HCT116 (cell line): ENCODE measurements around the gene IRGQ. TPM values are rescaled to one million over a fixed set of nuclear protein-coding genes. Genes with fewer than 3 reads are reported as not detected.

ENCODE experiments used
- ATAC-seq: fragments of 200-7000 bp; cut with Tn5 transposase; 2 replicates; pipeline ENCODE4 v1.9.1; 2020; ENCODE audit warnings: mild to moderate bottlenecking, moderate library complexity
- BruUV-seq: library from RNA; stranded (reverse); fragments of 400-500 nt; replicated peaks from 2 replicates; lab custom pipeline; 2021; lab: Mats Ljungman, UMichigan
- CTCF ChIA-PET: fragments of 300-600 bp; sonication (Branson Sonifier 250); formaldehyde crosslinking; loops from one replicate; lab custom pipeline; 2021; ENCODE audit warnings: antibody characterized with exemption; lab: Charles Lee
- POLR2A ChIA-PET: fragments of 300-600, 350-600 bp; sonication (Branson Sonifier 250); formaldehyde crosslinking; loops from one replicate; lab custom pipeline; 2021; ENCODE audit warnings: antibody characterized with exemption; lab: Charles Lee
- RAD21 ChIA-PET, 2 experiments: fragments of 300-600 bp; sonication (Branson Sonifier 250); formaldehyde crosslinking; loops; one replicate each; lab custom pipeline; 2023; ENCODE audit warnings: low total read pairs in 2 of 2; ENCODE audit not compliant: uncharacterized antibody in 2 of 2, unreplicated experiment in 2 of 2, low non-redundant PET in 1 of 2; lab: Charles Lee
- DNase-seq: peaks from one replicate; pipeline ENCODE4 v3.0.0-alpha.2; 2010; ENCODE audit warnings: low read depth, low spot score
- H2AFZ ChIP-seq: fragments of 200-600 bp; shearing (Covaris generic), sonication (generic); 2 replicates; pipeline ENCODE4 v1.6.1; 2017; ENCODE audit warnings: low read depth, mixed run types, mixed read lengths, antibody characterized with exemption, low read length; ENCODE audit not compliant: poor library complexity, severe bottlenecking
- H3K27ac ChIP-seq: 2 replicates; pipeline ENCODE4 v1.5.1; 2012; ENCODE audit warnings: low read depth, low read length
- H3K27me3 ChIP-seq: fragments of 200-600 bp; sonication (generic); 2 replicates; pipeline ENCODE4 v1.6.1; 2016; ENCODE audit warnings: mixed run types, low read length, mixed read lengths; ENCODE audit not compliant: insufficient read depth
- H3K36me3 ChIP-seq, 2 experiments: fragments of 200-500 bp in 1 of 2; fragments of 200-600 bp in 1 of 2; sonication (Bioruptor generic) in 1 of 2; sonication (generic) in 1 of 2; 2 replicates each; pipeline versions ENCODE4 v1.5.1 to v1.6.1; 2014 to 2016; ENCODE audit warnings: low read length in 2 of 2, inconsistent platforms in 1 of 2, mixed read lengths in 1 of 2, mixed run types in 1 of 2; ENCODE audit not compliant: insufficient read depth in 2 of 2, control insufficient read depth in 1 of 2
- H3K4me1 ChIP-seq, 2 experiments: fragments of 200-600 bp in 1 of 2; sonication (generic) in 1 of 2; 2 replicates each; pipeline versions ENCODE4 v1.5.1 to v1.6.1; 2012 to 2017; ENCODE audit warnings: low read length in 2 of 2, inconsistent platforms in 1 of 2, mild to moderate bottlenecking in 1 of 2, mixed read lengths in 1 of 2, mixed run types in 1 of 2, moderate library complexity in 1 of 2; ENCODE audit not compliant: insufficient read depth in 2 of 2, control insufficient read depth in 1 of 2
- H3K4me2 ChIP-seq: fragments of 200-600 bp; sonication (generic); 2 replicates; pipeline ENCODE4 v1.6.1; 2017; ENCODE audit warnings: mixed run types, low read length, mixed read lengths
- H3K4me3 ChIP-seq, 2 experiments: fragments of 200-600 bp in 1 of 2; sonication (generic) in 1 of 2; replicated peaks in 1 of 2; 2 replicates each; pipeline ENCODE4 v1.5.1; 2011 to 2016; ENCODE audit warnings: low read length in 2 of 2, control low read depth in 1 of 2, low read depth in 1 of 2, mild to moderate bottlenecking in 1 of 2, mixed read lengths in 1 of 2, mixed run types in 1 of 2
- H3K79me2 ChIP-seq: fragments of 200-600 bp; sonication (generic); 2 replicates; pipeline ENCODE4 v1.6.1; 2017; ENCODE audit warnings: mild to moderate bottlenecking, mixed run types, low read length, moderate library complexity, mixed read lengths; ENCODE audit not compliant: insufficient read depth
- H3K9ac ChIP-seq: fragments of 200-600 bp; sonication (generic); 2 replicates; pipeline ENCODE4 v1.6.1; 2016; ENCODE audit warnings: low read length, mixed read lengths
- H3K9me2 ChIP-seq: fragments of 200-600 bp; sonication (generic), shearing (Covaris generic); 2 replicates; pipeline ENCODE4 v1.6.1; 2017; ENCODE audit warnings: mixed run types, mild to moderate bottlenecking, moderate library complexity; ENCODE audit not compliant: insufficient read depth
- H3K9me3 ChIP-seq, 2 experiments: fragments of 200-500 bp in 1 of 2; fragments of 200-600 bp in 1 of 2; sonication (Bioruptor generic) in 1 of 2; sonication (generic) in 1 of 2; 2 replicates each; pipeline ENCODE4 v1.6.1; 2014 to 2017; ENCODE audit warnings: low read length in 2 of 2, mixed read lengths in 2 of 2, inconsistent platforms in 1 of 2, low read depth in 1 of 2, mild to moderate bottlenecking in 1 of 2, mixed run types in 1 of 2, moderate library complexity in 1 of 2; ENCODE audit not compliant: control insufficient read depth in 1 of 2, insufficient read depth in 1 of 2
- H4K20me1 ChIP-seq: fragments of 200-600 bp; sonication (generic), shearing (Covaris generic); 2 replicates; pipeline ENCODE4 v1.6.1; 2017; ENCODE audit warnings: mixed run types, mild to moderate bottlenecking, moderate library complexity; ENCODE audit not compliant: insufficient read depth
- ATF3 ChIP-seq: IDR thresholded peaks from 2 replicates; pipeline ENCODE4 v1.6.1; 2012
- CEBPB ChIP-seq: IDR thresholded peaks from 2 replicates; pipeline ENCODE4 v1.6.1; 2012; ENCODE audit warnings: low read depth
- CTCF ChIP-seq, 3 experiments: fragments of 200-600 bp in 1 of 3; sonication (generic) in 1 of 3; IDR thresholded peaks in 2 of 3; conservative IDR thresholded peaks in 1 of 3; 2 replicates each; pipeline ENCODE4 v1.5.1; 2012 to 2017; ENCODE audit warnings: low read depth in 2 of 3, low read length in 2 of 3, antibody characterized with exemption in 1 of 3, borderline replicate concordance in 1 of 3, control low read depth in 1 of 3, mild to moderate bottlenecking in 1 of 3, mixed read lengths in 1 of 3, mixed run types in 1 of 3, moderate library complexity in 1 of 3; ENCODE audit not compliant: insufficient read depth in 1 of 3
- ELF1 ChIP-seq: IDR thresholded peaks from 2 replicates; pipeline ENCODE4 v1.6.1; 2012; ENCODE audit warnings: low read depth, borderline replicate concordance
- EZH2 ChIP-seq: fragments of 200-600 bp; sonication (generic); IDR thresholded peaks from 2 replicates; pipeline ENCODE4 v1.6.1; 2017; ENCODE audit warnings: antibody characterized with exemption, mixed run types
- FOSL1 ChIP-seq: IDR thresholded peaks from 2 replicates; pipeline ENCODE4 v1.6.1; 2012; ENCODE audit warnings: low read depth
- POLR2A ChIP-seq: IDR thresholded peaks from 2 replicates; pipeline ENCODE4 v1.7.0; 2011; ENCODE audit warnings: borderline replicate concordance; ENCODE audit not compliant: insufficient read depth, insufficient read length; ENCODE audit errors: extremely low read depth
- POLR2AphosphoS5 ChIP-seq: IDR thresholded peaks from 2 replicates; pipeline ENCODE4 v1.6.1; 2011; ENCODE audit warnings: mild to moderate bottlenecking, low read depth, low read length, moderate library complexity
- RAD21 ChIP-seq: IDR thresholded peaks from 2 replicates; pipeline ENCODE4 v1.6.1; 2012; ENCODE audit warnings: low read depth, mild to moderate bottlenecking
- SP1 ChIP-seq: IDR thresholded peaks from 2 replicates; pipeline ENCODE4 v1.6.1; 2012; ENCODE audit warnings: low read depth
- SRF ChIP-seq: IDR thresholded peaks from 2 replicates; pipeline ENCODE4 v1.6.1; 2012; ENCODE audit warnings: low read depth
- TCF7L2 ChIP-seq: IDR thresholded peaks from 2 replicates; pipeline ENCODE4 v1.7.0; 2011; ENCODE audit warnings: borderline replicate concordance, inconsistent platforms; ENCODE audit not compliant: insufficient read depth, insufficient read length; ENCODE audit errors: extremely low read depth
- YY1 ChIP-seq: IDR thresholded peaks from 2 replicates; pipeline ENCODE4 v1.6.1; 2011; ENCODE audit warnings: low read length, low read depth, moderate library complexity, mild to moderate bottlenecking; ENCODE audit not compliant: insufficient replicate concordance; ENCODE audit errors: extremely low read depth
- ZFX ChIP-seq: fragments of 450-650 bp; IDR thresholded peaks from 2 replicates; pipeline ENCODE4 v1.6.1; 2017
- ZNF274 ChIP-seq: fragments of 200-500 bp; sonication (Bioruptor generic); IDR thresholded peaks from 2 replicates; pipeline ENCODE4 v1.6.1; 2014; ENCODE audit warnings: mild to moderate bottlenecking, low read depth, low read length, inconsistent platforms
- intact Hi-C: fragments of 100-400 bp; cut with micrococcal nuclease; formaldehyde crosslinking; loops from 2 replicates; pipeline ENCODE4 v1.10.0; 2022
- total RNA-seq: library from RNA; stranded (reverse); gene quantifications from one replicate; pipeline ENCODE4 v1.2.1, GENCODE V29; 2021; ENCODE audit not compliant: unreplicated experiment

IRGQ gene
- total RNA-seq, 1 experiment from 2014 or later = 14.6 TPM

- Histone ChIP-seq H3K27ac (no peak overlapping the region), H2AFZ (no peak overlapping the region), H3K9ac (no peak overlapping the region), H3K4me1 (peaks cover 9 to 25% of the 10 kb centered on the region in 2 experiments; a peak in 3 of 4 replicates), H3K27me3 (no peaks in the 10 kb centered on the region), H3K4me3 (peak overlapping the region; percentile 71 to 92), H3K79me2 (peaks cover 51% of the 10 kb centered on the region), H4K20me1 (no peaks in the 10 kb centered on the region), H3K9me2 (no peaks in the 10 kb centered on the region), H3K9me3 (no peaks in the 10 kb centered on the region), H3K36me3 (peaks cover 8 to 17% of the 10 kb centered on the region in 2 experiments; a peak in 3 of 4 replicates)
- ATAC-seq (no peak), DNase-seq (no peak)
- RAD21 ChIA-PET = interaction anchor here (0.9 to 1.0 kb wide), 5 partner anchors 39 to 161 kb away, joined by 3 to 4 read pairs (median 3); no protein-coding TSS in a partner anchor
- POLR2A ChIA-PET = interaction anchor here (1.4 kb wide), 1 partner anchor 10 kb away, joined by 5 read pairs; no protein-coding TSS in a partner anchor
- CTCF ChIA-PET = interaction anchor here (0.7 to 2.8 kb wide), 14 partner anchors 12 to 162 kb away, joined by 3 to 20 read pairs (median 5); partner anchors contain the start of genes SMG9 and ZNF575
- intact Hi-C loops = loop anchor here (1.0 to 5.0 kb wide), 2 partner anchors 59 to 162 kb away; no protein-coding TSS in a partner anchor
- BruUV-seq = no TSS peak
- TF ChIP-seq ATF3 = no peak
- TF ChIP-seq EZH2 = no peak
- TF ChIP-seq ELF1 = no peak
- TF ChIP-seq SP1 = no peak
- TF ChIP-seq YY1 = no peak
- TF ChIP-seq POLR2A = no peak
- TF ChIP-seq ZNF274 = no peak
- no peak for TF ChIP-seq ZFX
- TF ChIP-seq TCF7L2 = no peak
- no peak for TF ChIP-seq POLR2AphosphoS5
- no peak for TF ChIP-seq CEBPB
- TF ChIP-seq CTCF (IDR thresholded peaks at IDR 0.05 in 2 of 3, conservative IDR thresholded peaks at IDR 0.05 in 1 of 3; ENCODE audit: borderline replicate concordance in 1 of 3, insufficient read depth in 1 of 3, low read depth in 2 of 3, low read length in 2 of 3) = no peak
- TF ChIP-seq RAD21 = no peak
- TF ChIP-seq FOSL1 = no peak
- TF ChIP-seq SRF = no peak
- TF ChIP-seq, all 23 proteins: peak for 0
- peak overlapping the region; percentile 98 for H3K4me2 ChIP-seq
Observed at GRCh38 chr19:43594081-43594697, 1.7 kb downstream of the IRGQ start.
